HEK293 (cell line): ENCODE results near the gene CPXM1.

ENCODE experiments used
- CTCF ChIA-PET: fragments of 350-600 bp; formaldehyde crosslinking; extraction: SDS; loops from one replicate; lab custom pipeline; 2021; ENCODE audit warnings: antibody characterized with exemption; lab: Yijun Ruan, JAX
- POLR2A ChIA-PET: fragments of 300-600 bp; formaldehyde crosslinking; extraction: SDS; loops from one replicate; lab custom pipeline; 2020; ENCODE audit warnings: antibody characterized with exemption, inconsistent platforms; lab: Yijun Ruan, JAX
- H3K27ac ChIP-seq: fragments of 200-500 bp; sonication (Bioruptor generic); 2 replicates; pipeline ENCODE4 v1.5.1; 2014; ENCODE audit warnings: low read depth, low read length, control low read depth, inconsistent platforms; ENCODE audit errors: extremely low read depth
- H3K36me3 ChIP-seq, 2 experiments: fragments of 200-500 bp in 1 of 2; sonication (Bioruptor generic) in 1 of 2; 1 replicate in 1 of 2; 2 replicates in 1 of 2; pipeline ENCODE4 v1.5.1; 2014 to 2017; ENCODE audit warnings: inconsistent platforms in 2 of 2, low read length in 2 of 2; ENCODE audit not compliant: control insufficient read depth in 2 of 2, insufficient read depth in 1 of 2
- H3K4me1 ChIP-seq: fragments of 200-500 bp; sonication (Bioruptor generic); 2 replicates; pipeline ENCODE4 v1.5.1; 2014; ENCODE audit warnings: mild to moderate bottlenecking, low read length, inconsistent platforms; ENCODE audit not compliant: control insufficient read depth, insufficient read depth
- H3K4me3 ChIP-seq: 2 replicates; pipeline ENCODE4 v1.5.1; 2011; ENCODE audit warnings: low read depth, mild to moderate bottlenecking, control low read depth, low read length, moderate library complexity
- H3K9me3 ChIP-seq: fragments of 200-500 bp; sonication (Bioruptor generic); 2 replicates; pipeline ENCODE4 v1.5.1; 2014; ENCODE audit warnings: low read depth, low read length, inconsistent platforms; ENCODE audit not compliant: control insufficient read depth, insufficient read depth
- KLF16 ChIP-seq: fragments of 450-650 bp; formaldehyde crosslinking; IDR thresholded peaks from 2 replicates; pipeline ENCODE4 v1.5.1; 2017; ENCODE audit warnings: missing biosample characterization, missing genetic modification characterization
- YY2 ChIP-seq: fragments of 450-650 bp; formaldehyde crosslinking; IDR thresholded peaks from 2 replicates; pipeline ENCODE4 v1.5.1; 2016; ENCODE audit warnings: missing biosample characterization, missing genetic modification characterization
- ZBTB8A ChIP-seq: fragments of 450-650 bp; formaldehyde crosslinking; IDR thresholded peaks from 2 replicates; pipeline ENCODE4 v1.5.1; 2016; ENCODE audit warnings: missing biosample characterization, missing genetic modification characterization
- ZFP3 ChIP-seq: fragments of 450-650 bp; formaldehyde crosslinking; IDR thresholded peaks from 2 replicates; pipeline ENCODE4 v1.5.1; 2016; ENCODE audit warnings: low read depth, missing biosample characterization, missing genetic modification characterization
- ZNF174 ChIP-seq: fragments of 450-650 bp; formaldehyde crosslinking; IDR thresholded peaks from 2 replicates; pipeline ENCODE4 v1.5.0; 2017; ENCODE audit warnings: missing biosample characterization, mild to moderate bottlenecking, missing genetic modification characterization
- ZNF2 ChIP-seq: fragments of 450-650 bp; formaldehyde crosslinking; IDR thresholded peaks from 2 replicates; pipeline ENCODE4 v1.5.1; 2016; ENCODE audit warnings: missing biosample characterization, missing genetic modification characterization
- ZNF423 ChIP-seq: fragments of 450-650 bp; formaldehyde crosslinking; IDR thresholded peaks from 2 replicates; pipeline ENCODE4 v1.5.1; 2016; ENCODE audit warnings: missing biosample characterization, missing genetic modification characterization
- ZNF623 ChIP-seq: fragments of 450-650 bp; formaldehyde crosslinking; IDR thresholded peaks from 2 replicates; pipeline ENCODE4 v1.5.1; 2016; ENCODE audit warnings: missing biosample characterization, missing genetic modification characterization
- ZNF629 ChIP-seq: fragments of 450-650 bp; formaldehyde crosslinking; IDR thresholded peaks from 2 replicates; pipeline ENCODE4 v1.5.1; 2017; ENCODE audit warnings: missing biosample characterization, missing genetic modification characterization
- ZXDB ChIP-seq: fragments of 450-650 bp; formaldehyde crosslinking; IDR thresholded peaks from 2 replicates; pipeline ENCODE4 v1.5.1; 2016; ENCODE audit warnings: missing biosample characterization, missing genetic modification characterization
- TF ChIP-seq, protein P1 (sequence below): fragments of 450-650 bp; formaldehyde crosslinking; conservative IDR thresholded peaks from 2 replicates; pipeline ENCODE4 v1.5.1; 2016; ENCODE audit warnings: low read depth, missing biosample characterization, missing genetic modification characterization
- TF ChIP-seq, protein P2 (sequence below): fragments of 450-650 bp; formaldehyde crosslinking; IDR thresholded peaks from 2 replicates; pipeline ENCODE4 v1.5.0; 2017; ENCODE audit warnings: missing biosample characterization, missing genetic modification characterization, borderline replicate concordance
- TF ChIP-seq, protein P3 (sequence below): fragments of 450-650 bp; formaldehyde crosslinking; IDR thresholded peaks from 2 replicates; pipeline ENCODE4 v1.5.1; 2016; ENCODE audit warnings: missing biosample characterization, missing genetic modification characterization
- TF ChIP-seq, protein P4 (sequence below): fragments of 450-650 bp; formaldehyde crosslinking; IDR thresholded peaks from 2 replicates; pipeline ENCODE4 v1.5.1; 2016; ENCODE audit warnings: missing biosample characterization, missing genetic modification characterization
- TF ChIP-seq, protein P5 (sequence below): fragments of 450-650 bp; formaldehyde crosslinking; IDR thresholded peaks from 2 replicates; pipeline ENCODE4 v1.5.1; 2016; ENCODE audit warnings: missing biosample characterization, missing genetic modification characterization
- TF ChIP-seq, protein P6 (sequence below): fragments of 450-650 bp; formaldehyde crosslinking; IDR thresholded peaks from 2 replicates; pipeline ENCODE4 v1.5.1; 2016; ENCODE audit warnings: missing biosample characterization, missing genetic modification characterization

Gene CPXM1

DNA sequence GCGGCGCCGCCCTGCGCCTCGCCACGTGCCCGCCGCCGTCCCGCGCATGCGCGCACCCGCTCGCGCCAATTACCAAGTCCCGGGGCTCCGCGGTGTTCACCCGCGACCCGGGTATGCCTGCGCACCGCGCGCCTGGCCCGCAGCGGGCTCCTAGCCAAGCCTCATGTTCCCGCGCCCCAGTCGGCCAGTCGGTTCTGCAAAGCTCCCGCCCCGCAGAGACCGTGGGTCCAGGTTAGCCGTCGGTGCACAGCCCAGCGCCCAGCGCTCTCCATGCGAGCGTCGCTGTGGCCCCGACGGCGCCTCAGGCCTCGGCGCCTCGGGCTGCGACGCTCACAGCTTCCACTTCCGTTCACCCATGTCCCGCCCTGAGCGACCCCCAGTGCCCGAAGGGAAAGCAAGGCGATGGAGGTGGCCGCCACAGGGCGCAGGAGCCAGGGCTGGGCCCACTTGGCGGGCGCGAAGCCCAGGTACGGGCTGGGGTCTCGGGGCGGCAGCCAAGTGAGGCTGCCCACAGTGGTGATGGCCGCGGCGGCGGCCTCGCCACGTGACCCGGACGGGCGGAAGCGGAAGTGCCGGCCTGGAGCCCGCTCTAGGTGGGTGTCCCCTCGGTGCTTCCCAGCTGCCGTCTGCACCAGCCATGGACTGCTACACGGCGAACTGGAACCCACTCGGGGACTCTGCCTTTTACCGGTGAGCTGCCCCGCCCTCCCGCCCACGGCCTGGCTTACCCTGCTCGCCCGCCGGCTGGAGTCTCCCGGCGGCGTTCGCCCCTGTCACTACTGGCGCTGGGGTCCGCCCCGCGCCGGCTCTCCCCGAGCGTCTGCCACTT is 39.9 kb upstream of the CPXM1 start, which contains the start of the genes PCED1A and VPS16 (continued):
- TF ChIP-seq, protein P1, sequence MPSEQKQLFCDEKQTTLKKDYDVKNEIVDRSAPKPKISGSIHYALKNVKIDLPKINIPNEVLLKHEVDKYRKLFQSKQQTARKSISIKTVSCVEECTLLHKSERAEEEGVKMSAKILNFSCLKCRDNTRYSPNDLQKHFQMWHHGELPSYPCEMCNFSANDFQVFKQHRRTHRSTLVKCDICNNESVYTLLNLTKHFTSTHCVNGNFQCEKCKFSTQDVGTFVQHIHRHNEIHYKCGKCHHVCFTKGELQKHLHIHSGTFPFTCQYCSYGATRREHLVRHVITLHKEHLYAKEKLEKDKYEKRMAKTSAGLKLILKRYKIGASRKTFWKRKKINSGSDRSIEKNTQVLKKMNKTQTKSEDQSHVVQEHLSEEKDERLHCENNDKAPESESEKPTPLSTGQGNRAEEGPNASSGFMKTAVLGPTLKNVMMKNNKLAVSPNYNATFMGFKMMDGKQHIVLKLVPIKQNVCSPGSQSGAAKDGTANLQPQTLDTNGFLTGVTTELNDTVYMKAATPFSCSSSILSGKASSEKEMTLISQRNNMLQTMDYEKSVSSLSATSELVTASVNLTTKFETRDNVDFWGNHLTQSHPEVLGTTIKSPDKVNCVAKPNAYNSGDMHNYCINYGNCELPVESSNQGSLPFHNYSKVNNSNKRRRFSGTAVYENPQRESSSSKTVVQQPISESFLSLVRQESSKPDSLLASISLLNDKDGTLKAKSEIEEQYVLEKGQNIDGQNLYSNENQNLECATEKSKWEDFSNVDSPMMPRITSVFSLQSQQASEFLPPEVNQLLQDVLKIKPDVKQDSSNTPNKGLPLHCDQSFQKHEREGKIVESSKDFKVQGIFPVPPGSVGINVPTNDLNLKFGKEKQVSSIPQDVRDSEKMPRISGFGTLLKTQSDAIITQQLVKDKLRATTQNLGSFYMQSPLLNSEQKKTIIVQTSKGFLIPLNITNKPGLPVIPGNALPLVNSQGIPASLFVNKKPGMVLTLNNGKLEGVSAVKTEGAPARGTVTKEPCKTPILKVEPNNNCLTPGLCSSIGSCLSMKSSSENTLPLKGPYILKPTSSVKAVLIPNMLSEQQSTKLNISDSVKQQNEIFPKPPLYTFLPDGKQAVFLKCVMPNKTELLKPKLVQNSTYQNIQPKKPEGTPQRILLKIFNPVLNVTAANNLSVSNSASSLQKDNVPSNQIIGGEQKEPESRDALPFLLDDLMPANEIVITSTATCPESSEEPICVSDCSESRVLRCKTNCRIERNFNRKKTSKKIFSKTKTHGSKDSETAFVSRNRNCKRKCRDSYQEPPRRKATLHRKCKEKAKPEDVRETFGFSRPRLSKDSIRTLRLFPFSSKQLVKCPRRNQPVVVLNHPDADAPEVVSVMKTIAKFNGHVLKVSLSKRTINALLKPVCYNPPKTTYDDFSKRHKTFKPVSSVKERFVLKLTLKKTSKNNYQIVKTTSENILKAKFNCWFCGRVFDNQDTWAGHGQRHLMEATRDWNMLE = peak; percentile 56
- TF ChIP-seq YY2 (tag by site-specific recombination) (peak; percentile 97), ZXDB (peak; percentile 61), ZNF629 (tag by site-specific recombination) (peak; percentile 49)
- TF ChIP-seq, protein P2, sequence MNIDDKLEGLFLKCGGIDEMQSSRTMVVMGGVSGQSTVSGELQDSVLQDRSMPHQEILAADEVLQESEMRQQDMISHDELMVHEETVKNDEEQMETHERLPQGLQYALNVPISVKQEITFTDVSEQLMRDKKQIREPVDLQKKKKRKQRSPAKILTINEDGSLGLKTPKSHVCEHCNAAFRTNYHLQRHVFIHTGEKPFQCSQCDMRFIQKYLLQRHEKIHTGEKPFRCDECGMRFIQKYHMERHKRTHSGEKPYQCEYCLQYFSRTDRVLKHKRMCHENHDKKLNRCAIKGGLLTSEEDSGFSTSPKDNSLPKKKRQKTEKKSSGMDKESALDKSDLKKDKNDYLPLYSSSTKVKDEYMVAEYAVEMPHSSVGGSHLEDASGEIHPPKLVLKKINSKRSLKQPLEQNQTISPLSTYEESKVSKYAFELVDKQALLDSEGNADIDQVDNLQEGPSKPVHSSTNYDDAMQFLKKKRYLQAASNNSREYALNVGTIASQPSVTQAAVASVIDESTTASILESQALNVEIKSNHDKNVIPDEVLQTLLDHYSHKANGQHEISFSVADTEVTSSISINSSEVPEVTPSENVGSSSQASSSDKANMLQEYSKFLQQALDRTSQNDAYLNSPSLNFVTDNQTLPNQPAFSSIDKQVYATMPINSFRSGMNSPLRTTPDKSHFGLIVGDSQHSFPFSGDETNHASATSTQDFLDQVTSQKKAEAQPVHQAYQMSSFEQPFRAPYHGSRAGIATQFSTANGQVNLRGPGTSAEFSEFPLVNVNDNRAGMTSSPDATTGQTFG (tag by site-specific recombination) = no peak
- TF ChIP-seq, protein P3, sequence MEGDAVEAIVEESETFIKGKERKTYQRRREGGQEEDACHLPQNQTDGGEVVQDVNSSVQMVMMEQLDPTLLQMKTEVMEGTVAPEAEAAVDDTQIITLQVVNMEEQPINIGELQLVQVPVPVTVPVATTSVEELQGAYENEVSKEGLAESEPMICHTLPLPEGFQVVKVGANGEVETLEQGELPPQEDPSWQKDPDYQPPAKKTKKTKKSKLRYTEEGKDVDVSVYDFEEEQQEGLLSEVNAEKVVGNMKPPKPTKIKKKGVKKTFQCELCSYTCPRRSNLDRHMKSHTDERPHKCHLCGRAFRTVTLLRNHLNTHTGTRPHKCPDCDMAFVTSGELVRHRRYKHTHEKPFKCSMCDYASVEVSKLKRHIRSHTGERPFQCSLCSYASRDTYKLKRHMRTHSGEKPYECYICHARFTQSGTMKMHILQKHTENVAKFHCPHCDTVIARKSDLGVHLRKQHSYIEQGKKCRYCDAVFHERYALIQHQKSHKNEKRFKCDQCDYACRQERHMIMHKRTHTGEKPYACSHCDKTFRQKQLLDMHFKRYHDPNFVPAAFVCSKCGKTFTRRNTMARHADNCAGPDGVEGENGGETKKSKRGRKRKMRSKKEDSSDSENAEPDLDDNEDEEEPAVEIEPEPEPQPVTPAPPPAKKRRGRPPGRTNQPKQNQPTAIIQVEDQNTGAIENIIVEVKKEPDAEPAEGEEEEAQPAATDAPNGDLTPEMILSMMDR (tag by site-specific recombination) = 0 out of 2 replicates have a peak, but pooled peaks have one; percentile 11
- TF ChIP-seq, protein P4, sequence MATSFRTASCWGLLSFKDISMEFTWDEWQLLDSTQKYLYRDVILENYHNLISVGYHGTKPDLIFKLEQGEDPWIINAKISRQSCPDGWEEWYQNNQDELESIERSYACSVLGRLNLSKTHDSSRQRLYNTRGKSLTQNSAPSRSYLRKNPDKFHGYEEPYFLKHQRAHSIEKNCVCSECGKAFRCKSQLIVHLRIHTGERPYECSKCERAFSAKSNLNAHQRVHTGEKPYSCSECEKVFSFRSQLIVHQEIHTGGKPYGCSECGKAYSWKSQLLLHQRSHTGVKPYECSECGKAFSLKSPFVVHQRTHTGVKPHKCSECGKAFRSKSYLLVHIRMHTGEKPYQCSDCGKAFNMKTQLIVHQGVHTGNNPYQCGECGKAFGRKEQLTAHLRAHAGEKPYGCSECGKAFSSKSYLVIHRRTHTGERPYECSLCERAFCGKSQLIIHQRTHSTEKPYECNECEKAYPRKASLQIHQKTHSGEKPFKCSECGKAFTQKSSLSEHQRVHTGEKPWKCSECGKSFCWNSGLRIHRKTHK (tag by site-specific recombination) = no peak

DNA sequence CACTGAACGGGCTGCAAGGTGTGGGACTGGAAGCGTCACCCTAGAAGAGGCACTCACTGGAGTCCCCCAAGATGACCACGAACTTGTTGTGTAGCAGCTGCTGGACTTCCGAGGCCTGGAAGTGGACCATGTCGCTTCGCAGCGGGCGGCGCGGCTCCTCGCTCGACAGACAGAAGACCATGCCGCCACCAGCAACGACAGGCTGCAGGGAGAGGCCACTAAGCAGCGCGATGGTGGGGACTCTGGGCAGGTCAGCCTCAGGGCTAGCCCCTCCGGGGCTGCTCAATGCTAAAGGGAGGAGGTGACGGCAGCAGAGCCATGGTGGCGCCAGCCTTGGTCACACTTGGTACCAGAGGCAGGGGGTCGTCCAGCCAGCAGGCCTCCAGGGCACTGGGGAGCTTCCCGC is 39.3 kb upstream of the CPXM1 start:
- TF ChIP-seq ZNF174 (no peak), ZNF423 (tag by site-specific recombination) (no peak), ZNF623 (tag by site-specific recombination) (no peak), ZFP3 (tag by site-specific recombination) (no peak), KLF16 (tag by site-specific recombination) (no peak), ZBTB8A (tag by site-specific recombination) (no peak), ZNF2 (tag by site-specific recombination) (no peak)
- TF ChIP-seq, protein P5, sequence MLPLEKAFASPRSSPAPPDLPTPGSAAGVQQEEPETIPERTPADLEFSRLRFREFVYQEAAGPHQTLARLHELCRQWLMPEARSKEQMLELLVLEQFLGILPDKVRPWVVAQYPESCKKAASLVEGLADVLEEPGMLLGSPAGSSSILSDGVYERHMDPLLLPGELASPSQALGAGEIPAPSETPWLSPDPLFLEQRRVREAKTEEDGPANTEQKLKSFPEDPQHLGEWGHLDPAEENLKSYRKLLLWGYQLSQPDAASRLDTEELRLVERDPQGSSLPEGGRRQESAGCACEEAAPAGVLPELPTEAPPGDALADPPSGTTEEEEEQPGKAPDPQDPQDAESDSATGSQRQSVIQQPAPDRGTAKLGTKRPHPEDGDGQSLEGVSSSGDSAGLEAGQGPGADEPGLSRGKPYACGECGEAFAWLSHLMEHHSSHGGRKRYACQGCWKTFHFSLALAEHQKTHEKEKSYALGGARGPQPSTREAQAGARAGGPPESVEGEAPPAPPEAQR = no peak
- TF ChIP-seq, protein P6, sequence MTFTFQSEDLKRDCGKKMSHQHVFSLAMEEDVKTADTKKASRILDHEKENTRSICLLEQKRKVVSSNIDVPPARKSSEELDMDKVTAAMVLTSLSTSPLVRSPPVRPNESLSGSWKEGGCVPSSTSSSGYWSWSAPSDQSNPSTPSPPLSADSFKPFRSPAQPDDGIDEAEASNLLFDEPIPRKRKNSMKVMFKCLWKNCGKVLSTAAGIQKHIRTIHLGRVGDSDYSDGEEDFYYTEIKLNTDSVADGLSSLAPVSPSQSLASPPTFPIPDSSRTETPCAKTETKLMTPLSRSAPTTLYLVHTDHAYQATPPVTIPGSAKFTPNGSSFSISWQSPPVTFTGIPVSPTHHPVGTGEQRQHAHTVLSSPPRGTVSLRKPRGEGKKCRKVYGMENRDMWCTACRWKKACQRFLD (tag by site-specific recombination) = no peak
- Histone ChIP-seq H3K27ac (peak overlapping the region; percentile 92; the same call in 1 of the 2 replicates), H3K4me3 (no peak overlapping the region; the same call in 1 of the 2 replicates), H3K36me3 (peaks cover under 1 to 55% of the 10 kb centered on the region in 2 experiments; a peak in 2 of 3 replicates), H3K4me1 (peaks cover 6% of the 10 kb centered on the region; the same call in 1 of the 2 replicates), H3K9me3 (no peaks in the 10 kb centered on the region)
- CTCF ChIA-PET = interaction anchor here (0.6 to 1.5 kb wide), 3 partner anchors 12 to 349 kb away, joined by 3 to 9 read pairs (median 3); no protein-coding TSS in a partner anchor
- POLR2A ChIA-PET = interaction anchor here (1.4 kb wide), 2 partner anchors 25 to 33 kb away, joined by 4 to 7 read pairs; partner anchors contain the start of genes C20orf141 and PTPRA
